Colonic mucosa (tissue), 4 donors: Measurements from ENCODE around the gene TNPO1. TPM values are rescaled to one million over a fixed set of nuclear protein-coding genes. Genes with fewer than 3 reads are reported as not detected.

ENCODE experiments used
- DNase-seq: peaks from one replicate; pipeline ENCODE4 v3.0.0-alpha.2; 2020
- H3K27ac ChIP-seq: fragments of 200-600 bp; one replicate; pipeline ENCODE4 v1.8.0; 2021
- H3K27me3 ChIP-seq: fragments of 200-600 bp; one replicate; pipeline ENCODE4 v1.8.0; 2021
- H3K36me3 ChIP-seq: fragments of 200-600 bp; one replicate; pipeline ENCODE4 v1.8.0; 2021
- H3K4me1 ChIP-seq: fragments of 200-600 bp; one replicate; pipeline ENCODE4 v1.8.0; 2021; ENCODE audit warnings: mild to moderate bottlenecking
- H3K4me3 ChIP-seq: fragments of 200-600 bp; one replicate; pipeline ENCODE4 v1.8.0; 2021
- H3K9ac ChIP-seq, 2 donors: one replicate each; pipeline ENCODE4 v1.7.0; 2013; ENCODE audit warnings: control low read depth in 2 of 2, low read depth in 2 of 2, low read length in 2 of 2
- H3K9me3 ChIP-seq: fragments of 200-600 bp; one replicate; pipeline ENCODE4 v1.8.0; 2021
- CTCF ChIP-seq: fragments of 200-600 bp; IDR thresholded peaks from one replicate; pipeline ENCODE4 v1.8.0; 2022; ENCODE audit warnings: antibody characterized with exemption, mild to moderate bottlenecking
- intact Hi-C: fragments of 100-400 bp; cut with DNase I; formaldehyde crosslinking; loops from one replicate; pipeline ENCODE4 v1.14.1; 2022
- total RNA-seq, 2 donors: library from RNA; stranded (reverse); fragmentation: NEBNext Ultra II Directional in 1 of 2; extraction: Animal tissue kit (Norgen Biotek cat#: 25700) in 1 of 2; gene quantifications; one replicate each; pipeline ENCODE4 v1.2.1, GENCODE V29; 2021
- donor health status: healthy.
- donor health status: DM: no; HTN: no; CAD: no.
- donor health status: DM: no; HTN: no; CAD: no.

The TNPO1 gene
- total RNA-seq, 2 donors from 2014 or later, result 78.0 to 89.9 TPM

GRCh38 chr5:72860499-72860898 is 44.0 kb downstream of the TNPO1 start:
- Histone ChIP-seq H3K4me3 (no peak overlapping the region), H3K9me3 (no peaks in the 10 kb centered on the region), H3K36me3 (no peaks in the 10 kb centered on the region), H3K4me1 (no peaks in the 10 kb centered on the region), H3K9ac (no peak overlapping the region), H3K27me3 (no peaks in the 10 kb centered on the region), H3K27ac (no peak overlapping the region)
- TF ChIP-seq CTCF, result no peak
- no peak for DNase-seq
- intact Hi-C loops, result no loop called here

- H3K27me3 ChIP-seq, result no peaks in the 10 kb centered on the region
- H3K27ac ChIP-seq, result no peak overlapping the region
- no peak for TF ChIP-seq CTCF
- no peak overlapping the region for H3K9ac ChIP-seq
- intact Hi-C loops, result no loop called here
- H3K36me3 ChIP-seq, result peaks cover 5% of the 10 kb centered on the region
- no peaks in the 10 kb centered on the region for H3K4me1 ChIP-seq
- H3K4me3 ChIP-seq, result no peak overlapping the region
- H3K9me3 ChIP-seq, result no peaks in the 10 kb centered on the region
- no peak for DNase-seq
Measured at GRCh38 chr5:72871366-72872024, 55.0 kb downstream of the TNPO1 start.

GRCh38 chr5:72878854-72879253 is 62.4 kb downstream of the TNPO1 start:
- Histone ChIP-seq H3K27ac (no peak overlapping the region), H3K36me3 (no peaks in the 10 kb centered on the region), H3K9ac (no peak overlapping the region), H3K4me1 (no peaks in the 10 kb centered on the region), H3K27me3 (no peaks in the 10 kb centered on the region), H3K9me3 (no peaks in the 10 kb centered on the region), H3K4me3 (no peak overlapping the region)
- TF ChIP-seq CTCF, result no peak
- no peak for DNase-seq
- intact Hi-C loops, result no loop called here

GRCh38 chr5:72882989-72883388 is 66.5 kb downstream of the TNPO1 start:
- no peak overlapping the region for H3K9ac ChIP-seq
- no peaks in the 10 kb centered on the region for H3K4me1 ChIP-seq
- no peaks in the 10 kb centered on the region for H3K9me3 ChIP-seq
- intact Hi-C loops, result no loop called here
- H3K27ac ChIP-seq, result no peak overlapping the region
- TF ChIP-seq CTCF, result no peak
- H3K36me3 ChIP-seq, result peaks cover 8% of the 10 kb centered on the region
- no peak overlapping the region for H3K4me3 ChIP-seq
- DNase-seq, result no peak
- no peaks in the 10 kb centered on the region for H3K27me3 ChIP-seq

GRCh38 chr5:72883850-72884249 is 67.4 kb downstream of the TNPO1 start:
- no peak overlapping the region for H3K27ac ChIP-seq
- peaks cover 8% of the 10 kb centered on the region for H3K36me3 ChIP-seq
- H3K4me1 ChIP-seq, result no peaks in the 10 kb centered on the region
- no peak overlapping the region for H3K9ac ChIP-seq
- no peaks in the 10 kb centered on the region for H3K9me3 ChIP-seq
- no peaks in the 10 kb centered on the region for H3K27me3 ChIP-seq
- TF ChIP-seq CTCF, result no peak
- no peak for DNase-seq
- H3K4me3 ChIP-seq, result no peak overlapping the region
- intact Hi-C loops, result no loop called here
